GM13977 (cell line): ENCODE measurements around the gene RAB44.

Experiments used
- DNase-seq: peaks from one replicate; pipeline ENCODE4 v3.0.0; 2012; ENCODE audit warnings: low spot score
- in situ Hi-C: fragments of 300-500 bp; cut with MboI; formaldehyde crosslinking; loops from one replicate; pipeline ENCODE4 v1.12.0; 2022; ENCODE audit warnings: low sequenced_read_pairs, low pct_unique_long_range_greater_than_20kb, mixed read lengths, inconsistent platforms; ENCODE audit not compliant: unreplicated experiment
- TF ChIP-seq, protein P1 (sequence below): IDR thresholded peaks from 2 replicates; pipeline ENCODE4 v1.5.1; 2012; ENCODE audit warnings: mild to moderate bottlenecking, control low read depth; ENCODE audit not compliant: insufficient read depth; ENCODE audit errors: extremely low read depth, missing control alignments

The RAB44 gene

DNA sequence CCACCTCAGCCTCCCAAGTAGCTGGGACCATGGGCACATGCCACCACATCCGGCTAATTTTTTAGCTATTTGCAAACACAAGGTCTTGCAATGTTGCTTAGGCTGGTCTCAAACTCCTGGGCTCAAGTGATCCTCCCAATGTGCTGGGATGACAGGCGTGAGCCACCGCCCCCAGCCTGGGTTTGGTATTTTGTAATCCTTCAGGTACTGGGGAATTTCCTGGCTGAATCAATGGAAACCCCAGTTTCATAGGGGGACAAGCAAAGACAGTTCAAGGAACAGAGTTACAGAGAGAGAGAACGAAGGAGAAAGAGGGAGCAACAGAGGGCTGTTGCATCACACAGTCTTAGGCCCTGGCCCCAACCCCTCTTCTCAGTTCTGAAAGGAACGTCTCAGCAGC, 35.7 kb downstream of the RAB44 start:
- in situ Hi-C loops, result no loop called here
- TF ChIP-seq, protein P1, sequence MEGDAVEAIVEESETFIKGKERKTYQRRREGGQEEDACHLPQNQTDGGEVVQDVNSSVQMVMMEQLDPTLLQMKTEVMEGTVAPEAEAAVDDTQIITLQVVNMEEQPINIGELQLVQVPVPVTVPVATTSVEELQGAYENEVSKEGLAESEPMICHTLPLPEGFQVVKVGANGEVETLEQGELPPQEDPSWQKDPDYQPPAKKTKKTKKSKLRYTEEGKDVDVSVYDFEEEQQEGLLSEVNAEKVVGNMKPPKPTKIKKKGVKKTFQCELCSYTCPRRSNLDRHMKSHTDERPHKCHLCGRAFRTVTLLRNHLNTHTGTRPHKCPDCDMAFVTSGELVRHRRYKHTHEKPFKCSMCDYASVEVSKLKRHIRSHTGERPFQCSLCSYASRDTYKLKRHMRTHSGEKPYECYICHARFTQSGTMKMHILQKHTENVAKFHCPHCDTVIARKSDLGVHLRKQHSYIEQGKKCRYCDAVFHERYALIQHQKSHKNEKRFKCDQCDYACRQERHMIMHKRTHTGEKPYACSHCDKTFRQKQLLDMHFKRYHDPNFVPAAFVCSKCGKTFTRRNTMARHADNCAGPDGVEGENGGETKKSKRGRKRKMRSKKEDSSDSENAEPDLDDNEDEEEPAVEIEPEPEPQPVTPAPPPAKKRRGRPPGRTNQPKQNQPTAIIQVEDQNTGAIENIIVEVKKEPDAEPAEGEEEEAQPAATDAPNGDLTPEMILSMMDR, result no peak

DNA sequence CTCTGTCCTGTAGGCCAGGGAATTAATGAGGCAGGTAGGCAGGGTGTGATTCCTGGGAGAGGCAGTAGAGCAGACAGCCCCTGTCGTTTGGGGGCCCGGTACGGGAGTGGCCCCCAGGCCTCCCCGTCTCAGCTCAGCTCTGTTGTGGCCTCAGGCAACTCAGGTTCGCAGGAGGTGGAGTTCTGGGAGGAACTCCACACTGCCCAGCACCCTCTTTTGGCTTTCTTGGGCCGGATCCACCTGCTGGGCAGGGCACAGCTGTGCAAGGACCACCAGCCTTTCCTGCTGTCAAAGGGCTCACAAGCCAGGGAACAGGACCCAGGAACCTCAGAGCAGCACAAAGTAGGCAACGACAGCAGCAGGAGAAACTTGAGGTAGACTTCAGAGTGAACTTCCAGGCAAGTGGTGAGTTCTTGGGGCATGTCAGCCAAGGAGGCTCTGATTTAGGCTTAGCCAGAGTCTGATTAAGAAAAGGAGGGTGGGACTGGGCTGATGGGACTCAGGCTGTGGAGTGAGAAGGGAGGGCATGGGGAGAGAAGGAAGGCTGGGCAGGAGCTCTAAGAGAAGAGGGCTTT, 36.9 kb downstream of the RAB44 start:
- TF ChIP-seq, protein P1, result no peak

More for the DNA sequence above, 35.7 kb downstream of the RAB44 start:
- no peak for DNase-seq

DNA sequence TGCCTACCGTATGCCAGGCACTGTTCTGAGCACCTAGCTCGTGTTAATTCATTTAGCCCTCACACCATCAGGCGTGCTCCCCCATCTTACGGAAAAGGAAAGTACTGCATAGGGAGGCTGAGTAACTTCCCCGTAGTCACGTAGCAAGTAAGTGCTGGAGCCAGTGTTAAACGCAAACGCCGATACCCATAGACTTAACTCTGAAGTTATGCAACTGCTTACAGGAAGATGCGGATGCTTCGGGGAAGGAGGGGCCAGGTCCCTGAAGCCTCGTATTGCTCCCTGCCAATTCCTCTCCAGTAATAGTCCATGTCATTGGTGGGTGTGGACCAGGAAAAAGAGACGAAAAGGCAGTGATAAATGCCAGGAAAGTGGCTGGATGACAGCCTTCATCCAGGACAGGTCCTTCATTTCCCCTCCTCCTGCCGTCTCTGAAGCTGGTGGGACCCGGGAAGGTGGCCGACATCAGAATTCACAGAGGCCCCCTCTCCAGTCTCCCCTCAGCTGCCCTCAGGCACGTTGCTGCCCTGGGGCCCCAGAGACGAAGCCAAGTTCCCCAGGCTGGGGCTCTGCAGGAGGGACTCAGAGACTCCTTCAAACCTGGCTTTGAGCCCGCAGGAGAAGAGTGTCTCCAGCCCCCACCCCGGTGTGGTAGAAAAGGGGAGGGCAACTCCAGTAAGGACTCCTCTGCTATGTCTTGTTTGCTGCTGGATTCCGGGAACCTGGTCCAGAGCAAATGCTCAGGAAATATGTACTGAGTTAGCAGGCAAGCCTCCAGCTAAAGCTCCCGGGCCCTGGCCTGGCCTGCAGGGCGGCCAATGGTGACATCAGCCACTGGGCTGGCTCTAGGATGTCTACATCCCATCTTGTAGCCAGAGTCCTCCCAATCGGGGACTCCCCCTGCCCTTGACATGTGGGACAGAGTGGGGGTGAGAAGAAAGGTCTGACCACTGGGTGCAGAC, 37.8 kb downstream of the RAB44 start:
- in situ Hi-C loops, result no loop called here
- DNase-seq, result peak; percentile 67
- TF ChIP-seq, protein P1, result no peak

More for the DNA sequence above, 36.9 kb downstream of the RAB44 start:
- DNase-seq, result no peak
- in situ Hi-C loops, result no loop called here

DNA sequence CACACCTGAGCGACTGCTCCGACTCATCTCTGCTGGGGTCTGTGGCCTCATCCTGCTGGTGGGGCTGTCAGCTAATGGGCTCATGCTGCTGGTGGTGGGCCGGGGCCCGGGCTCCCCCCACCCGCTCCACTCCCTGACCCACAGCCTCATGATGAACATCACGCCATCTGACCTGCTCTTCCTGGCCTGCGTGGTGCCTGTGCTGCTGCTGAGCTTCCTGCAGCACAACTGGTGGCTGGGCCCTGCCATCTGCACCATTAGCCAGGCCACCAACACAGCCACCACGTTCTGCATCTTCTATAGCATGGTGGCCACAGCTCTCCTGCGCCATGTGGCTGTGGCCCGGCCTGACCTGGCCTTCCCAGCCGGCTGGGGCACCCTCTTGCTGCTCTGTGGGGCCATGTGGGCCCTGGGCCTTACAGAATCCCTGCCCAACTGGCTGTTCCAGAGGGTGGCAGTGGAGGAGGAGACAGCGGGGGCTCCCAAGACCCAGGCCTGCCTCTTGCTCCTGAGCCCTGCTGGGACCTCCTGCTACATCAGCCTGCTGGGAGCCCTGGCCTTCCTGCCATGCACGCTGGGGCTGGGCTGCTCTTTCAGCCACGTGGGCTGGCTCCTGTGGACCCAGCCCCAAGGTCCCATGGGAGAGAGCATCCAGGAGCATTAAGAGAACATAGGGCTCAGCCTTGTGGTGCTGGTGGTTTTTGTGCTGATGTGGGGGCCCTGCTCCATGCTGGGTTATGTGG, 39.6 kb downstream of the RAB44 start:
- in situ Hi-C loops, result no loop called here
- DNase-seq, result no peak
- TF ChIP-seq, protein P1, result no peak

DNA sequence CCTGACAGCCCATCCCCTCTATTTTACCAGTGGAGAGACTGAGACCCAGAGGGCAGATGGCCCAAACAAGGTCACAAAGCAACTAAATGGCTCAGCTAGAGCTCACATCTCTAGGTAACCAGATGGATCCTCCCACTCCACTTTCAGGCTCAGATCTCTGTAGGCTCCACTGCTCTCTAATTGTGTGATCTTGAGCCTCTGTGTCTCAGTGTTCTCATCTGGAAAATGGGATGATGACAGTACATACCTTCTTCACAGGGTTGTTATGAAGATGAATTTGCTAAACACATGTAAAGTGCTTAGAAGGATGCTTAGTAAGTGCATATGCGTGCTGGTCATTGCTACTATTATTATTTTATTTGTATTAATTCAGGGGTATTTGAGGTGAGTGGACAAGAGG, 40.5 kb downstream of the RAB44 start:
- TF ChIP-seq, protein P1, result no peak
- no peak for DNase-seq
- in situ Hi-C loops, result no loop called here
